K562 (cell line): Measurements from ENCODE around the gene ZFR2. TPM values are rescaled to one million over a fixed set of nuclear protein-coding genes. Genes with fewer than 3 reads are reported as not detected.
A peak's percentile ranks its signal among the peaks of the same experiment; 100 is the strongest.

ENCODE experiments used
- ATAC-seq: fragments of 200-7000 bp; cut with Tn5 transposase; 3 replicates; pipeline ENCODE4 v1.9.1; 2020; ENCODE audit warnings: moderate library complexity
- BruUV-seq: library from RNA; stranded (reverse); fragments of 400-500 nt; replicated peaks from 2 replicates; lab custom pipeline; 2021; lab: Mats Ljungman, UMichigan
- CTCF ChIA-PET: fragments of 300-600 bp; formaldehyde crosslinking; extraction: SDS; loops from one replicate; lab custom pipeline; 2021; ENCODE audit warnings: low intra/inter-chr PET ratio; lab: Yijun Ruan, JAX
- POLR2A ChIA-PET: fragments of 300-600, 350-650 bp; sonication (Branson Sonifier 250); formaldehyde crosslinking; extraction: SDS; loops from one replicate; lab custom pipeline; 2021; ENCODE audit warnings: antibody characterized with exemption, inconsistent platforms; lab: Yijun Ruan, JAX
- DNase-seq, 4 experiments: peaks; one replicate each; pipeline versions ENCODE4 v3.0.0 to v3.0.0-alpha.2; 2011 to 2018; ENCODE audit warnings: low spot score in 3 of 4, mixed read lengths in 3 of 4; ENCODE audit errors: extremely low read depth in 1 of 4
- FAIRE-seq: peaks from 2 replicates; lab custom pipeline; 2011; peaks lifted over from hg19 to GRCh38; lab: Jason Lieb, UNC
- H2AFZ ChIP-seq: 2 replicates; pipeline ENCODE4 v1.6.0; 2011; ENCODE audit warnings: low read depth, low read length, control low read depth, inconsistent platforms
- H3K27ac ChIP-seq: fragments of 200-600 bp; 3 replicates; pipeline ENCODE4 v1.8.0; 2011; ENCODE audit warnings: low read depth, mild to moderate bottlenecking, control low read depth, inconsistent platforms, low read length, moderate library complexity, mixed read lengths; ENCODE audit errors: extremely low read depth
- H3K27me3 ChIP-seq, 2 experiments: fragments of 300-600 bp in 1 of 2; 2 replicates in 1 of 2; 3 replicates in 1 of 2; pipeline versions ENCODE4 v1.6.0 to v1.8.0; 2011; ENCODE audit warnings: inconsistent platforms in 2 of 2, low read length in 2 of 2, mild to moderate bottlenecking in 1 of 2, mixed read lengths in 1 of 2, moderate library complexity in 1 of 2; ENCODE audit not compliant: control insufficient read depth in 2 of 2, insufficient read depth in 2 of 2
- H3K36me3 ChIP-seq: fragments of 300-600 bp; 3 replicates; pipeline ENCODE4 v1.8.0; 2011; ENCODE audit warnings: mild to moderate bottlenecking, low read length, inconsistent platforms; ENCODE audit not compliant: control insufficient read depth, insufficient read depth
- H3K4me1 ChIP-seq, 2 experiments: fragments of 200-600 bp in 1 of 2; replicated peaks in 1 of 2; 2 replicates in 1 of 2; 3 replicates in 1 of 2; pipeline versions ENCODE4 v1.5.1 to v1.8.0; 2011; ENCODE audit warnings: inconsistent platforms in 2 of 2, low read length in 2 of 2, mild to moderate bottlenecking in 1 of 2, mixed read lengths in 1 of 2, moderate library complexity in 1 of 2; ENCODE audit not compliant: control insufficient read depth in 2 of 2, insufficient read depth in 2 of 2
- H3K4me2 ChIP-seq: 2 replicates; pipeline ENCODE4 v1.6.1; 2011; ENCODE audit warnings: low read length, control low read depth, inconsistent platforms, mixed read lengths; ENCODE audit not compliant: insufficient read depth
- H3K4me3 ChIP-seq: fragments of 200-600 bp; sonication (generic), shearing (Covaris generic); 2 replicates; pipeline ENCODE4 v1.5.1; 2016; ENCODE audit warnings: control low read depth, inconsistent platforms
- H3K79me2 ChIP-seq: fragments of 200-600 bp; 3 replicates; pipeline ENCODE4 v1.8.0; 2011; ENCODE audit warnings: low read length, inconsistent platforms; ENCODE audit not compliant: control insufficient read depth, insufficient read depth
- H3K9ac ChIP-seq, 2 experiments: 2 replicates each; pipeline versions ENCODE4 v1.6.0 to v1.6.1; 2011; ENCODE audit warnings: low read depth in 2 of 2, low read length in 2 of 2, control low read depth in 1 of 2, inconsistent platforms in 1 of 2, mild to moderate bottlenecking in 1 of 2, mixed read lengths in 1 of 2; ENCODE audit not compliant: insufficient read depth in 1 of 2
- H3K9me1 ChIP-seq: one replicate; pipeline ENCODE4 v1.6.0; 2011; ENCODE audit warnings: inconsistent platforms, mild to moderate bottlenecking, low read length, moderate library complexity; ENCODE audit not compliant: control insufficient read depth, insufficient read depth
- H3K9me3 ChIP-seq: replicated peaks from 2 replicates; pipeline ENCODE4 v1.5.1; 2011; ENCODE audit warnings: low read depth, low read length, inconsistent platforms; ENCODE audit not compliant: control insufficient read depth, insufficient read depth
- H4K20me1 ChIP-seq: replicated peaks from 2 replicates; pipeline ENCODE4 v1.6.1; 2011; ENCODE audit warnings: low read length, inconsistent platforms, mixed read lengths; ENCODE audit not compliant: control insufficient read depth, insufficient read depth
- ARID4B ChIP-seq: sonication (generic); formaldehyde crosslinking; IDR thresholded peaks from 2 replicates; pipeline ENCODE4 v1.8.0; 2022; ENCODE audit warnings: mild to moderate bottlenecking, missing genetic modification reagents
- CREB1 ChIP-seq, 2 experiments: sonication (generic) in 1 of 2; formaldehyde crosslinking in 1 of 2; IDR thresholded peaks; 2 replicates each; pipeline versions ENCODE4 v1.6.1 to v1.8.0; 2012 to 2022; ENCODE audit warnings: inconsistent platforms in 1 of 2, mild to moderate bottlenecking in 1 of 2, missing genetic modification reagents in 1 of 2, moderate library complexity in 1 of 2
- CREB3 ChIP-seq: fragments of 450-650 bp; conservative IDR thresholded peaks from 2 replicates; pipeline ENCODE4 v1.6.1; 2016; ENCODE audit warnings: missing genetic modification characterization, low read depth, mild to moderate bottlenecking, missing compliant biosample characterization, moderate library complexity
- CTBP1 ChIP-seq: fragments of 450-650 bp; IDR thresholded peaks from 2 replicates; pipeline ENCODE4 v1.6.1; 2016; ENCODE audit warnings: borderline replicate concordance
- DACH1 ChIP-seq: fragments of 450-650 bp; IDR thresholded peaks from 2 replicates; pipeline ENCODE4 v1.6.1; 2018; ENCODE audit not compliant: partially characterized antibody
- HDAC3 ChIP-seq: fragments of 450-650 bp; IDR thresholded peaks from 2 replicates; pipeline ENCODE4 v1.6.1; 2018; ENCODE audit warnings: borderline replicate concordance, mild to moderate bottlenecking, moderate library complexity; ENCODE audit not compliant: partially characterized antibody
- HSF4 ChIP-seq: fragments of 250-450 bp; sonication (Bioruptor Pico); IDR thresholded peaks from 2 replicates; pipeline ENCODE4 v2.1.2; 2022; ENCODE audit warnings: mild to moderate bottlenecking, moderate library complexity, borderline replicate concordance
- KLF16 ChIP-seq: IDR thresholded peaks from 2 replicates; pipeline ENCODE4 v1.6.1; 2016; ENCODE audit warnings: antibody characterized with exemption
- KLF6 ChIP-seq: fragments of 250-450 bp; sonication (Bioruptor Pico); IDR thresholded peaks from 2 replicates; pipeline ENCODE4 v1.4.0; 2020; ENCODE audit warnings: mild to moderate bottlenecking, moderate library complexity, borderline replicate concordance
- L3MBTL2 ChIP-seq: fragments of 450-650 bp; IDR thresholded peaks from 2 replicates; pipeline ENCODE4 v1.6.1; 2016; ENCODE audit warnings: mild to moderate bottlenecking, moderate library complexity
- POLR2G ChIP-seq: fragments of 200-400 bp; formaldehyde crosslinking; IDR thresholded peaks from 2 replicates; pipeline ENCODE4 v1.6.1; 2017; ENCODE audit warnings: low read depth, mild to moderate bottlenecking, antibody characterized with exemption, low read length, moderate library complexity
- SREBF2 ChIP-seq: sonication (generic); formaldehyde crosslinking; IDR thresholded peaks from 2 replicates; pipeline ENCODE4 v1.4.0; 2020; ENCODE audit warnings: mild to moderate bottlenecking, missing genetic modification reagents
- TAF7 ChIP-seq: fragments of 450-650 bp; IDR thresholded peaks from 2 replicates; pipeline ENCODE4 v1.6.1; 2016; ENCODE audit warnings: missing genetic modification characterization, missing compliant biosample characterization
- ZC3H4 ChIP-seq: sonication (generic); formaldehyde crosslinking; IDR thresholded peaks from 2 replicates; pipeline ENCODE4 v1.9.0; 2021; ENCODE audit warnings: missing genetic modification reagents, borderline replicate concordance
- ZNF175 ChIP-seq: fragments of 200-800 bp; sonication (Bioruptor generic); IDR thresholded peaks from 2 replicates; pipeline ENCODE4 v1.6.1; 2016; ENCODE audit warnings: low read depth, mild to moderate bottlenecking, missing genetic modification characterization, missing compliant biosample characterization
- ZNF398 ChIP-seq: fragments of 250-450 bp; sonication (Bioruptor Pico); IDR thresholded peaks from 2 replicates; pipeline ENCODE4 v1.8.0; 2021; ENCODE audit warnings: moderate library complexity, mild to moderate bottlenecking, inconsistent platforms
- WGBS: fragments of 100-300 bp; shearing (Covaris generic); methylation state at CpG from one replicate; pipeline ENCODE4 v1.1.6; 2016; ENCODE audit warnings: low coverage, mixed read lengths; ENCODE audit not compliant: insufficient coverage; ENCODE audit errors: missing lambda C conversion rate; 5-methylcytosine and 5-hydroxymethylcytosine counted together
- in situ Hi-C: fragments of 300-500 bp; cut with MboI; formaldehyde crosslinking; loops from 4 replicates; pipeline ENCODE4 v1.15.0; 2018; ENCODE audit warnings: inconsistent platforms, mixed read lengths
- intact Hi-C: fragments of 100-400 bp; cut with micrococcal nuclease; formaldehyde crosslinking; loops from 2 replicates; pipeline ENCODE4 v1.14.2; 2022
- polyA plus RNA-seq, 8 experiments: library from polyadenylated mRNA; depleted of rRNA in 4 of 8; stranded (reverse) in 5 of 8; unstranded in 3 of 8; fragments of >200 nt; fragmentation: Nextera tagmentation in 2 of 8; fragmentation: Illumina TruSeq in 1 of 8; extraction: Ambion mirVana in 2 of 8; extraction: Trizol in 1 of 8; gene quantifications; 2 replicates each; pipeline versions ENCODE4 v1.2.1 to v1.2.3, GENCODE V29; 2011 to 2014; ENCODE audit warnings: inconsistent platforms in 1 of 8, missing spikeins in 1 of 8
- total RNA-seq, 7 experiments: library from RNA; depleted of rRNA in 6 of 7; stranded (reverse); fragments of >200 nt in 6 of 7; fragmentation: Illumina TruSeq in 2 of 7; extraction: Trizol in 2 of 7; gene quantifications; 2 replicates each; pipeline versions ENCODE4 v1.2.1 to v1.2.3, GENCODE V29; 2011 to 2021; ENCODE audit warnings: low replicate concordance in 1 of 7

Gene ZFR2
- total and polyA plus RNA-seq, 9 of the 15 experiments (the other 6 are each of a cell fraction or from before 2014, with no cell fraction given): 0.03 to 0.59 (median 0.07) TPM; not detected in 6

- H3K4me3 ChIP-seq: no peak overlapping the region
- H3K4me1 ChIP-seq: peaks cover 6 to 34% of the 10 kb centered on the region in 2 experiments; a peak in 4 of 5 replicates
- 13% methylated on average over 18 of the region's 19 CpGs for WGBS
- peaks cover 11 to 28% of the 10 kb centered on the region in 2 experiments; a peak in 3 of 5 replicates for H3K27me3 ChIP-seq
- no peak for DNase-seq
- H3K9me1 ChIP-seq: no peaks in the 10 kb centered on the region
- no peaks in the 10 kb centered on the region for H3K9me3 ChIP-seq
- no TSS peak for BruUV-seq
- H3K9ac ChIP-seq: peak overlapping the region in 1 of 2 experiments; percentile 9; a peak in 1 of 4 replicates
- no peaks in the 10 kb centered on the region for H4K20me1 ChIP-seq
- no peak for FAIRE-seq
- ATAC-seq: no peak
- in situ Hi-C loops: no loop called here
- ChIA-PET CTCF (no interaction called here), POLR2A (interaction anchor here (0.6 kb wide), 1 partner anchor 26 kb away, joined by 3 read pairs; no protein-coding TSS in a partner anchor)
- no peaks in the 10 kb centered on the region for H3K36me3 ChIP-seq
- H2AFZ ChIP-seq: no peak overlapping the region
- no peak overlapping the region for H3K27ac ChIP-seq
- intact Hi-C loops: no loop called here
- H3K79me2 ChIP-seq: no peaks in the 10 kb centered on the region
- H3K4me2 ChIP-seq: no peak overlapping the region
- no peak for TF ChIP-seq CREB3 (tag)
- TF ChIP-seq ZNF175: no peak
- TF ChIP-seq CREB1 (IDR thresholded peaks at IDR 0.05): no peak
- TF ChIP-seq CREB1 (CRISPR knock-in tag; IDR thresholded peaks at IDR 0.05): no peak
- no peak for TF ChIP-seq KLF6 (CRISPR knock-in tag)
- no peak for TF ChIP-seq ZC3H4 (CRISPR knock-in tag)
- TF ChIP-seq HDAC3: no peak
- TF ChIP-seq HSF4 (CRISPR knock-in tag): no peak
- TF ChIP-seq CTBP1: no peak
- TF ChIP-seq L3MBTL2: no peak
- no peak for TF ChIP-seq ARID4B (CRISPR knock-in tag)
- TF ChIP-seq SREBF2: no peak
- TF ChIP-seq ZNF398 (CRISPR knock-in tag): no peak
- TF ChIP-seq DACH1: no peak
- no peak for TF ChIP-seq KLF16
- TF ChIP-seq POLR2G: no peak
- no peak for TF ChIP-seq TAF7
Measured at GRCh38 chr19:3831601-3832000, 37.2 kb downstream of the ZFR2 start.
